ENCODE data around the gene GSTT4. TPM values are rescaled to one million over a fixed set of nuclear protein-coding genes. Genes with fewer than 3 reads are reported as not detected.

Gene GSTT4
- total and polyA plus RNA-seq, 7 donors: not detected

Other genes with a start within 250 kb of the GSTT4 start
- under 1 TPM in 1 of 4 donors, not detected in 3; 0.34 TPM for gene C22orf15, start 242.5 kb downstream of the GSTT4 start, total RNA-seq
- under 1 TPM in 1 of 3 donors, not detected in 2; 0.04 TPM for gene C22orf15, start 242.5 kb downstream of the GSTT4 start, polyA plus RNA-seq
- gene CHCHD10, start 237.5 kb downstream of the GSTT4 start, total RNA-seq: 1,000 to 10,000 TPM in 1 of 4 donors, 100 to 1,000 TPM in 3; 659 to 1,066 (median 865) TPM
- 100 to 1,000 TPM; 460 to 861 (median 645) TPM for gene CHCHD10, start 237.5 kb downstream of the GSTT4 start, polyA plus RNA-seq
- gene MMP11, start 232.6 kb downstream of the GSTT4 start, total RNA-seq: 1 to 10 TPM; 1.3 to 2.9 (median 1.5) TPM
- gene MMP11, start 232.6 kb downstream of the GSTT4 start, polyA plus RNA-seq: under 1 TPM; 0.35 to 0.47 (median 0.43) TPM
- gene SMARCB1, start 218.5 kb downstream of the GSTT4 start, total RNA-seq: 10 to 100 TPM; 21.9 to 76.6 (median 48.3) TPM
- 10 to 100 TPM; 20.7 to 47.6 (median 38.4) TPM for gene SMARCB1, start 218.5 kb downstream of the GSTT4 start, polyA plus RNA-seq
- 1 to 10 TPM in 2 of 4 donors, under 1 TPM in 2; 0.54 to 4.4 (median 1.1) TPM for gene DERL3, start 166.4 kb downstream of the GSTT4 start, total RNA-seq
- 1 to 10 TPM in 1 of 3 donors, under 1 TPM in 2; 0.22 to 1.1 (median 0.92) TPM for gene DERL3, start 166.4 kb downstream of the GSTT4 start, polyA plus RNA-seq
- 10 to 100 TPM in 1 of 4 donors, 1 to 10 TPM in 3; 4.2 to 11.8 (median 6.3) TPM for gene SLC2A11, start 147.6 kb downstream of the GSTT4 start, total RNA-seq
- gene SLC2A11, start 147.6 kb downstream of the GSTT4 start, polyA plus RNA-seq: 10 to 100 TPM in 1 of 3 donors, 1 to 10 TPM in 2; 3.7 to 12.7 (median 4.9) TPM
- gene MIF, start 111.1 kb downstream of the GSTT4 start, total RNA-seq: 100 to 1,000 TPM; 110 to 167 (median 139) TPM
- gene MIF, start 111.1 kb downstream of the GSTT4 start, polyA plus RNA-seq: 100 to 1,000 TPM; 125 to 277 (median 131) TPM
- gene GSTT2B, start 44.3 kb downstream of the GSTT4 start, total RNA-seq: 10 to 100 TPM in 3 of 4 donors, 1 to 10 TPM in 1; 5.8 to 27.5 (median 14.4) TPM
- gene GSTT2B, start 44.3 kb downstream of the GSTT4 start, polyA plus RNA-seq: 10 to 100 TPM in 1 of 3 donors, 1 to 10 TPM in 2; 4.0 to 15.1 (median 5.6) TPM
- gene DDTL, start 38.6 kb downstream of the GSTT4 start, total RNA-seq: 1 to 10 TPM in 1 of 4 donors, under 1 TPM in 3; 0.77 to 2.4 (median 0.96) TPM
- gene DDTL, start 38.6 kb downstream of the GSTT4 start, polyA plus RNA-seq: 1 to 10 TPM in 2 of 3 donors, under 1 TPM in 1; 0.94 to 6.6 (median 1.6) TPM
- 10 to 100 TPM; 57.3 to 85.3 (median 82.9) TPM for gene DDT, start 31.0 kb downstream of the GSTT4 start, total RNA-seq
- gene DDT, start 31.0 kb downstream of the GSTT4 start, polyA plus RNA-seq: 100 to 1,000 TPM; 155 to 239 (median 233) TPM
- under 1 TPM in 1 of 4 donors, not detected in 3; 0.34 TPM for gene GSTT2, start 25.3 kb downstream of the GSTT4 start, total RNA-seq
- gene GSTT2, start 25.3 kb downstream of the GSTT4 start, polyA plus RNA-seq: under 1 TPM; 0.12 to 0.89 (median 0.25) TPM
- gene CABIN1, start 5.9 kb upstream of the GSTT4 start, total RNA-seq: 10 to 100 TPM; 14.9 to 23.8 (median 21.1) TPM
- gene CABIN1, start 5.9 kb upstream of the GSTT4 start, polyA plus RNA-seq: 10 to 100 TPM; 10.5 to 14.1 (median 14.0) TPM
- 1 to 10 TPM; 1.1 to 1.8 (median 1.4) TPM for gene SUSD2, start 176.0 kb upstream of the GSTT4 start, total RNA-seq
- 1 to 10 TPM; 1.1 to 1.4 (median 1.3) TPM for gene SUSD2, start 176.0 kb upstream of the GSTT4 start, polyA plus RNA-seq
- 10 to 100 TPM in 2 of 4 donors, 1 to 10 TPM in 2; 7.3 to 11.3 (median 9.0) TPM for gene GGT5, start 239.6 kb upstream of the GSTT4 start, total RNA-seq
- gene GGT5, start 239.6 kb upstream of the GSTT4 start, polyA plus RNA-seq: 10 to 100 TPM in 1 of 3 donors, 1 to 10 TPM in 2; 9.3 to 13.7 (median 9.8) TPM